Amygdala (tissue), 56 donors: Measurements from ENCODE around the gene USP28.
A peak's percentile ranks its signal among the peaks of the same experiment; 100 is the strongest.
"Not testable (repeated sequence)": the region's sequence is repeated elsewhere in the genome, so short reads cannot be mapped to it uniquely, and the experiment has no call there.

ENCODE experiments used
- DNase-seq, 56 donors: peaks; one replicate each; lab custom pipeline; 2025; lab: John Stamatoyannopoulos, UW

Gene USP28, protein sequence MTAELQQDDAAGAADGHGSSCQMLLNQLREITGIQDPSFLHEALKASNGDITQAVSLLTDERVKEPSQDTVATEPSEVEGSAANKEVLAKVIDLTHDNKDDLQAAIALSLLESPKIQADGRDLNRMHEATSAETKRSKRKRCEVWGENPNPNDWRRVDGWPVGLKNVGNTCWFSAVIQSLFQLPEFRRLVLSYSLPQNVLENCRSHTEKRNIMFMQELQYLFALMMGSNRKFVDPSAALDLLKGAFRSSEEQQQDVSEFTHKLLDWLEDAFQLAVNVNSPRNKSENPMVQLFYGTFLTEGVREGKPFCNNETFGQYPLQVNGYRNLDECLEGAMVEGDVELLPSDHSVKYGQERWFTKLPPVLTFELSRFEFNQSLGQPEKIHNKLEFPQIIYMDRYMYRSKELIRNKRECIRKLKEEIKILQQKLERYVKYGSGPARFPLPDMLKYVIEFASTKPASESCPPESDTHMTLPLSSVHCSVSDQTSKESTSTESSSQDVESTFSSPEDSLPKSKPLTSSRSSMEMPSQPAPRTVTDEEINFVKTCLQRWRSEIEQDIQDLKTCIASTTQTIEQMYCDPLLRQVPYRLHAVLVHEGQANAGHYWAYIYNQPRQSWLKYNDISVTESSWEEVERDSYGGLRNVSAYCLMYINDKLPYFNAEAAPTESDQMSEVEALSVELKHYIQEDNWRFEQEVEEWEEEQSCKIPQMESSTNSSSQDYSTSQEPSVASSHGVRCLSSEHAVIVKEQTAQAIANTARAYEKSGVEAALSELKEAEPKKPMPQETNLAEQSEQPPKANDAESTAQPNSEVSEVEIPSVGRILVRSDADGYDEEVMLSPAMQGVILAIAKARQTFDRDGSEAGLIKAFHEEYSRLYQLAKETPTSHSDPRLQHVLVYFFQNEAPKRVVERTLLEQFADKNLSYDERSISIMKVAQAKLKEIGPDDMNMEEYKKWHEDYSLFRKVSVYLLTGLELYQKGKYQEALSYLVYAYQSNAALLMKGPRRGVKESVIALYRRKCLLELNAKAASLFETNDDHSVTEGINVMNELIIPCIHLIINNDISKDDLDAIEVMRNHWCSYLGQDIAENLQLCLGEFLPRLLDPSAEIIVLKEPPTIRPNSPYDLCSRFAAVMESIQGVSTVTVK

DNA sequence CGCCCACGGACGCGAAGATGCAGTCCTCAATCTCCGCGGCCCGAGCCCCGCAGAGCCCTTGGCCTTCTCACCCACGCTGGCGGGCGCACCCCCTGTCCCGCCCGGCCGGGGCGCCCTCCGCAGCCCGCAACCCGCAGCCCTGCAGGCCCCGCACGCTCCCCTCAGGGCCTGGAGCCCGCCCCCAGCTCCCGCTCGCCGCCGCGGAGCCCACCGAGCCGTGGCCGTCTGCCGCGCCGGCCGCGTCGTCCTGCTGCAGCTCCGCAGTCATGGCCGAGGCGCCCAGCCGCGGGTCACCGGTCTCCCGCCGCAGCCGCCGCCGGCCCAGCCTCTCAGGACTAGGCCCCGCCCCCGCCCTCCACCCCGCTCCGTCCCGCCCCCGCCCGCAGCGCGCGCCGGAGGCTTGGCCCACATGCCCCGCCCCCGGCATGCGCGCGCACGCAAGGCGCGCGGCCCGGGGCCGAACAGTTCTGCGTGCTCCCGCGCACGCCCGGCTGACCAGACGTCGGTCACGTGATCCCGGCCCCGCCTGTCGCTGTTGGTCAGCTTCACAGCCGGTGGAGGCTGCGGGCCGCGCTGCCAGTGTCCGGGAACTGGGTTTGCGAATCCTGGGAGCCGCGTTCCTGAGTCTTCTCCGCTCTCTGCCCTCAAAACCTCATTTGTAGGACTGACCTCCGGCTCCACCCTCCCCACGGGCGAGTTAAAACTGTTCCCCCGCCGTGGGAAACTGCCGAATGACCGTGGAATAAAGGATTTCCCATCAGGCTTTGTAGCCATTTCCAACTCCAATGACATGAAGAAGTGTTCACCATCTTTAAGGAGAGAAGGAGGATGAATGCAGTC, at the start of gene USP28:
TSS of gene USP28 (minus strand) at position 339 of the 840 bp plus-strand sequence. CDS start at position 268, 71 bp downstream.
- DNase-seq = peak; percentile 59 to 99 (median 93)

DNA sequence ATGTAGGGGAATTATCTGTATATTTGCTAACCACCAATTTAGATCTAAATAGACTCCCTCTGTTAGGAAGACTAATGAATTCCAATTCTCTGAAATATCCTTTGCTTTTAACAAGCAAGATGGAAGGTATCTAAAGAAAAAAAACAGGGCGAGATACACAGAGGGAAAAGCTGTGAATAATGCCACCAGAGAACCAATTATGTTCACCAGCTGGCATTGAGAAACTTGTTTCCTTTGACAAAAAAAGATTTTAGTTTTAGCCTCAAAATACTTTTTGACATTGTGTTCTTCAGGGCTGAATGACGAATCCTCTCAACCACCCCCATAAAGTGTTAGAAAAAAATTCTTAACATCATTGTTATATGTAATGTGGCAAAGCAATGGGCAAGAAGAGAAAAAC, 48.2 kb upstream of the USP28 start:
- DNase-seq = no peak

DNA sequence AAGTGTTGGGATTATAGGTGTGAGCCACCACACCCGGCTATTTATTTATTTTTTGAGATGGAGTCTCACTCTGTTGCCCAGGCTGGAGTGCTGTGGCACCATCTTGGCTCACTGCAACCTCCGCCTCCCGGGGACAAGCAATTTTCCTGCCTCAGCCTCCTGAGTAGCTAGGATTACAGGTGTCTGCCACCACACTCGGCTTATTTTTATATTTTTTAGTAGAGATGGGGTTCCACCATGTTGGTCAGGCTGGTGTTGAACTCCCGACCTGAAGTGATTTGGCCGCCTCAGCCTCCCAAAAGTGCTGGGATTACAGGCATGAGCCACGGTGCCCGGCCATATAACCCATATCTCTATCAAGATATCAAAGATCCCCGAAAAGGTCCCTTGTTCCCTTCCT, 36.1 kb upstream of the USP28 start:
- DNase-seq = not testable (repeated sequence)

DNA sequence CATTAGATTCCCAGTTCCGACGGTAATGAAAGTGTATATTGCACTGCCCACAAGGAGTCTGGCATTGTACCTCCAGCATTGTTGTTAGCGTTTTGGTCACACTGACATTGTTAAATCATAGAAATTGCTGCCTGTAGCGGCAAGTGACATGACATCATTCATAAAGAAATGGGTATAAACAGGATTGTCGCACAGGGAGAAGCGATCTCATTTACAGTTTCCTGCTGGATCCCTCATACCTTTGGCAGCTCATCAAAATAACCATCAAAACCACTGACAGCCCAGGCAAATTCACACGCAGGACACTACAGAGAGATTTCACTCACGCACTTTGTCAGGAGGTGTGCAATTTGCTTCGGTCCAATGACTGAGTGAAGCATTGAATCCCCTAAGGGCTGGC, 32.7 kb upstream of the USP28 start:
- DNase-seq = no peak

DNA sequence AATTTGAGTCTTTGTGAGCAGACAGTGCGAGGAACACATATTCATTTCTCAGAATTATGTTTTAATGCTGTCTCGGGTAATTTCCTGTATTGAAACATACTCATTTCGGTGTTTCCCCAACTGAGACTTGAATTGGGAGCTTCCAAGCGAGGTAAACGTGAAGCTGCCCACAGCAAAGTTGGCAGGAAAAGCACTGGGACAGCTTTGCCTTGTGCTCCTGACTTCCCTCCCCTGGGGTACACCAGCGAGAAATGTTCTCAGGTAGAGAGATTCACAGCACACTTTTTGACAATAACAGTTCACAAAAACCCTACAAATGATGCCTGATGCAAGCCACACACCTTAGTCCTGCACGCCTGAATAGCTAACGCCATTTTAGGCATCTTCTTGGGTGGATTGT, 32.3 kb upstream of the USP28 start:
- no peak for DNase-seq

DNA sequence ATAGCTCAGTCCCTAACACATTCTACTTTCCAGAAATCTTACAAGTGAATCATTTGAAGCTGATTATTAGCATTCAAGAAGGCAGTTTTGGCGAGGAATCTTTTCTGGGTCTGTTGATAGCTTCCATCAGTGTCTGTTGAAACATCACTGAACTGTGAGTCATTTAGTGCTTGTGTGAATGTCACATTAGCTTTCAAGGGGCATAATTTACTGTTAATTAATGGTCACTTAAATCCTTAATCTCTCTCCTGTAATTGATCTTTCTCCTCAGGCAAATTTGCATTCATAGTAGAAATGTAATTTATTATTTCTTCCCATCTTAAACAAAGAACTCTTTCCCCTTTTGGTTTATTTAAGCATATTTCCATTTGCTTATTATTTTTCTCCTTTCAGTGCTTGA, 31.8 kb upstream of the USP28 start:
- no peak for DNase-seq

DNA sequence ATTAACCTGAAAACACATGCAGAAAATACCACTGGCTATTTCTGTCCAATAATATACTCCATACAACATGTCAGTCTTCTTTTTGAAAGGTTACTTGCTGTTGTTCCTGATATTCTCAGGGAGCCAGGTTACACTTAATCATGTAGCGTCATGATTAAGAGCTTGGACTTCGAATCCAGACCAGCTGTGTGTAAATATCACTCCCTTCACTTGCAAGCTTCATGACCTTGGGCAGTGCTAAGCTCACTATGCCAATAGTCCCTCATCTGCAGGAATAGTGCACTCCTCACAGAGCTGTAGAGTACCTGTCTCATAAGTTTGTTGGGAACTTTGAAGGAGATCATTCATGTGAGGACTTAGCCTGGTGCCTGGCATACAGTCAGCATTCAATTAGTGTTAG, 31.1 kb upstream of the USP28 start:
- DNase-seq = no peak

DNA sequence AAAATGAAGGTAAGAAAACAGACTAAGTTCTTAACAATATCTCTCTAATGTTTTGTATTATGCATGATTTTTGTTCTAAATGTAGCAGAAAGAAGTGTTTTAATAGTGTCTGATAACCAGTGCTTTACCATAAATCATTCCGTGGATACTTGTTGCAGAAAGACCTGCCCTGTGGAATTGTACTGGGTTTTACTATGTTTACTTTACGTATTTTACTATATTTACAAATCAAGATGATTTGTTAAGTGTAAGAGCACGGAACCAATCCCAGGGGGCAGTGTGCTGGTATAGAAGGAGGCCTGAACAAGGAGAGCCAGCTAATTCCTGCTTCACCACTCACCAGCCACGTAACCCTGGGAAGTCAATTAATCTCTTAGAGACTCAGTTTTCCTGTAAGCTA, 30.7 kb upstream of the USP28 start:
- DNase-seq = no peak

DNA sequence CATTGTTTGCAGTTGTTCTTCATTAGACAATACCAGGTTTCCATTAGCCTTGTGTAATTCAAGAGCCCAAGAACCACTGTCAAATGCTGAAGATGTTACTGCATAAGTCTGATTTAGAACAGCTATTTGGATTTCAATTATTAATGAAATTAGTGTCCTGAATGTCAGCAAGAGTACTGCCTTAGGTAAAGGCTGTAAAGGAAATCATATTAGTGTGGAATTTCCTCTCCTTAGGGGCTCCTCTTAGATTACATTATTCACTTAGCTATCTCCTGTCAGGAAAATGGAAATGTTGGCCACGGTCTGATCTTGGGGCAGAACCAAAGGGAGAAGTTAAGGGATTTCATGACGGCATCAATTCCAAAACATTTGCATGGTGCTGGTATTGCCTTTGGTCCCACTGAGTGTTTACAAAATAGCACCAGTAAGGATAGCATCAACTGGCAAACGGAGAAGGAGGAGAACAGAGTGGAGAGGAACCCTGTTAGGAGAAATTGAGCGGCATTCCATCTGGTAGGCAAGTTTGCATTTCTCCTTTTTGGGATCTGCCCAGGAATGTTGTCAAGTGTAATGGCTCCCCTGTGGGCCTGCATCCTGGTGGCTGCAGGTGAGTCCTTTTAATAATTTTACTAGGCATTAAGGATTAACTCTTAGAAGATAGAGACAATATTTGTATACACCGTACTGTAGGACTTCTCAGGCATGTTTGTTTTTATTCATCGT, 29.2 kb upstream of the USP28 start, which contains the start of gene HTR3B:
TSS of gene HTR3B (plus strand) at position 418 of the 723 bp plus-strand sequence. CDS start at position 556, 138 bp downstream.
- no peak for DNase-seq

DNA sequence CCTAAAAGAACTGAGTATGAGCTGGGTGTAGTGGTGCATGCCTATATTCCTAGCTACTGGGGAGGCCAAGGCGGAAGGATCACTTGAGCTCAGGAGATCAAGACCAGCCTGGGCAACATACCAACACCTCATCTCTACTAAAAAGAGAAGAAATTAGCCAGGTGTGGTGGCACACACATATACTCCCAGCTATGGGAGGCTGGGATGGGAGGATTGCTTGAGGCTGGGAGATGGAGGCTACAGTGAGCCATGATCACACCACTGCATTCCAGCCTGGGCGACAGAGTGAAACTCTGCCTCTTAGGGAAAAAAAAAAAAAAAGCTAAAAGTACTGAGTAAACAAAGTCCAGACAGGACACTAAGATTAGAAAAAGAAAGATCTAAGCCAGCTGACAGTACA, 25.8 kb upstream of the USP28 start:
- DNase-seq = no peak

DNA sequence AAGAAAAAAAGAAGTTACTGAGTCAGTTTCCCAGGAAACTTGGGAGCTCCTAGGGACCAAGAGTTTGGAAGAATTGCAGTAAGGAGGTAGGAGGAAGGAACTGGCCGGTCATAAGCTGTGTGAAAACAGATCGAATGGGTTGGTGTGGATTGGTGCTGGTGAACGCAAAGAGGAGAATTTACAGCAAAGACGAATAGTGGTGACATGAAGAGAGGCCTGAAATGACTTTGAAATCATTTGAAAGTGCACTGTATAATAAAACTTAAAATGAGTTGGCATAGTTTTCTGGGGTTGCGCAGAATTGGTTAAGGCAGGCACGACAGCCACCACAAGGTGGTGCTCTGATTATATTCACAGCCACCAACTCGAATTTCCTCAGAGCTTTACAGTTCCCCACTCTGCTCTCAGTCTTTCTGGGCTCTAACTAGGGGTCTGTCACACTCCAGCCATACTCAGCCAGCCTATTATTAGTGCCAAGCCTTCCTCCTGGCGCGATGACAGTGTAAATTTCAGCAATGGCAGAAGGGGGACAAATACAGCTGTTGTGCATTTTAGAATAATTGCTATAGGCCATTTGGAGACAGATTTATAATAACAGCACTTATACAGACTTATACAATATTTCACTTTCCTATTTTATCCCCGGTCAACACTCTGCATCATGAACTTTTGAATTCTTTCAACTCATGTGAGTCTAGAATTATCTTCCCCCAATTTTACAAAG, 20.9 kb upstream of the USP28 start:
- DNase-seq = peak in 22 of 56 donors; percentile 3 to 66 (median 11)

DNA sequence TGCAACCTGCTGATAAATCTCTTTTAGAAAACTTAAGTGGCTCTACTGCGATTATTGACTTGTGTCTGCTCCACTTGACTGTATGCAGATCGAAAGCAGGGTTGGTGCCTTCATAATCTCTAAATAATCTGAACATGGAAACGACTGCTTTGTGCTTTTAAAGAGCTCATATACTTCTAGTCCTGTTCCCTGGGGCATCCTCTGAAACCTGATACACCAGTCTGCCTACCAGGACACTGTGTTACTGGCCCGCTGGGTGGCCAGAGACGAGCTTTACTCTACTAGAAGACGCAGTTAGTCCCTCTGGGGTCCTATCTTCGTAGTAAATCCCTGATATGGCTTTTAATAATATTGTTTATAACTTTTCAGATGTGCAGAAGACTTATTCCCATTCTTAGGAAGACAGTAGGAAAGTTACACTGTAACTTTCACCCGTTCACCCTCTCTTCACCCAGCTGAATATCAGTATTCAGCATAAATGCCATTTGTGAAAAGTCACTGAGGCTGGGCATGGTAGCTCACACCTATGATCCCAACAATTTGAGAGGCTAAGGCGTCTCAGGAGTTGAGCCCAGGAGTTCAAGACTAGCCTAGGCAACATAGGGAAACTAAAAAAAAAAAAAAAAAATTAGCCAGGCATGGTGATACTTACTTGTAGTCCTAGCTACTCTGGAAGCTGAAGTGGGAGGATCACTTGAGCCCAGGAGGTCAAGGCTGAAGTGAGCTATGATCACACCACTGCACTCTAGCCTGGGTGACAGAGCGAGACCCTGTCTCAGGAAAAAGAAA, 20.2 kb upstream of the USP28 start:
- DNase-seq = no peak

DNA sequence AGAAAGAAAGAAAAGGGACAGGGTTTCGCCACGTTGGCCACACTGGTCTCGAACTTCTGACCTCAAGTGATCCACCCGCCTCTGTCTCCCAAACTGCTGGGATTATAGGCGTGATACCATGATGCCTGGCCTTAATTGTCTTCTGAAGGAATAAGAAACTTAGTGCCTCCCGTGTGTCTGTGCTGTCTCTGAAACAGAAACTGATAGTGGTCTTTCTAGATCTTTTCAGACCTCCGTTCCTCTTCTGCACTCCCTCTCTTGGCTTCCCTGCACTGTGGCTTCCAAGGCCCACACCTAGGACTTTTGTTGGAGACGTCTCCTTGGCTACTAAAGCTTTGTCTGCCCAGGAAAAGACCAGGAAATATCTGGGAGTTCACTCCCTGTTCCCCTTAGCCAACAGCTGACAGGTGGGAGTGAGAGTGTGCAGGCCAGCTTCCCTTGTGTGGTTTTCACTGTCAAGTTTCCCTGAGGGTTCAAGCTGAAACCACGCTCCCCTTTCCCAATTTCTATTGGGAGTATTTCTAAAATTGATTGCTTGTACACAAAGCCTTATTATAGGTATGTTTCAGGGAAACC, 19.1 kb upstream of the USP28 start:
- no peak for DNase-seq

DNA sequence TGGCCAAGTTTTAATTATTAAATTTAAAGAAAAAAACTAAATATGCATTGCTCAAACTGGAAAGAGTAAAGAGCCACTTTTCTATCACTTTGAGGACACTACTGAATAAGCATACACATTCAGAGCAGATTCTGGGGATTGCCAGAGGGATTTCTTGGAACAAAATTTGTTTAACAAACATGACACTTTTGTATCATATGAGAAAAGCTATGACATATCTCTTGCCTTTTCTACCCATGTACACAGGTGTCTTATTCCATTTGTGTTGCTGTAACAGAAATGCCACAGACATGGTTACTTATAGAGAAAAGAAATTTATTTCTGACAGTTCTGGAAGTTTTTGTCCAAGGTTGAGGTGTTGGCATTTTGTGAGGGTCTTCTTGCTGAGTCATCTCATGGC, 13.5 kb upstream of the USP28 start:
- no peak for DNase-seq

DNA sequence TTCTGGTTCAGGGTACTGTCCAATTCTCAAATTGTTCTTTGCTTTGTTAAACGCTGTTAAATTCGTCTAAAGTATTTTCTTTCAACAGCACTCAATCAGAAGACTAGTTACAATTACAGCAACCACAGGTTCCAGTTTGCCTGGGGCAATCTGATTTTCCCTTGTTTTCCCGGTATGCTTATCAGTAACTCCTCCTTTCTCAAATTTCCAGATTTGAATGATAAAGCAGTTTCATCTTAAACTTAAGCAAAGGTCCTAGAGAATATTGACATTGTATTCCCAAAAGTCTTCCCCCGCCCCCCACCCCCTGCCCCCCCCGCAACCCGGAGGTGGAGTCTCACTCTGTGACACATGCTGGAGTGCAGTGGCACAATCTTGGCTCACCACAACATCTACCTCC, 10.5 kb upstream of the USP28 start:
- no peak for DNase-seq

DNA sequence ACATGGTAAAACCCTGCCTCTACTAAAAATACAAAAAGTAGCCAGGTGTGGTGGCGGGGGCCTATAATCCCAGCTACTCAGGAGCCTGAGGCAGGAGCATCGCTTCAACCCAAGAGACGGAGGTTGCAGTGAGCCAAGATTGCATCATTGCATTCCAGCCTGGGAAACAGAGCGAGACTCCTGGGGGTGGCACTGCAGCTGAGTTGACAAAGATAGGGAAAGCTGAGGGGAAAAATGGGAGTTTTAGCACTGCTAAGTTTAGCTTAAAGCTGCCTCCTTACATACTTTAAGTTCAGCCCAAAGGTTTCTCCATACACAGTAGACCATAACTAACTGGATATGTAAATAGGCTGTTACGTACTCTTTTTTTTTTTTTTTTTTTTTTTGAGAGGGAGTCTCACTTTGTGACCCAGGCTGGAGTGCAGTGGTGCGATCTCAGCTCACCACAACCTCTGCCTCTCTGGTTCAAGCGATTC, 9.0 kb upstream of the USP28 start:
- no peak for DNase-seq

DNA sequence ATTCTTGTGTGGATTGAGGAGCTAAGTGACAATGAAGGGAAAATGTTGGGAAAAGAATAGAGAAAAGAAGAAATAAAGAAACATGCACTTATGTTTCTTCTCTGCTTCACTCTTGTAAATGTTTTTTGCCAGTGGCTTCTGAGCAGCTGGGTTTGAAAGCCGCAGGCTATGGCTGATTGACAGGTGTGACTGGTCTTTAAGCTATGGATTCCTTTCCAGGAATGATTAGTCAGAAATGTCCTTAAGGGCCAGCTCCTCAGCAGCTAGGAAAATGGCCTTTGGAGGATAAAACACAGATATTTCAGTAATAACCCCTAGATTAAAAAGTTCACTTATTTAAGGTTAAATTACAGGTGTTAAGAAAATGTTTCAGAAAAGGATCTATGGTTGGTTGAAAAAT, 6.5 kb upstream of the USP28 start:
- no peak for DNase-seq
